Muscle of leg (tissue), 9 donors: ENCODE measurements around the gene KCNB1. TPM values are rescaled to one million over a fixed set of nuclear protein-coding genes. Genes with fewer than 3 reads are reported as not detected.

Experiments used
- polyA plus RNA-seq, 8 donors: library from polyadenylated mRNA; unstranded; fragments of 120-200 nt; gene quantifications; one replicate each; pipeline versions ENCODE4 v1.2.1 to v1.2.3, GENCODE V29; 2013; ENCODE audit warnings: inconsistent platforms in 1 of 8, low replicate concordance in 1 of 8; ENCODE audit not compliant: insufficient read length in 8 of 8, insufficient read depth in 1 of 8
- total RNA-seq: library from RNA; stranded (reverse); fragments of 120-200 nt; gene quantifications from one replicate; pipeline ENCODE4 v1.2.4, GENCODE V29; 2013

Gene KCNB1
- total and polyA plus RNA-seq, 9 donors, result 2.7 to 8.7 (median 5.4) TPM

Other genes with a start within 250 kb of the KCNB1 start
- 12.3 TPM for gene ZNFX1, start 204.6 kb downstream of the KCNB1 start, total RNA-seq
- 10 to 100 TPM in 4 of 8 donors, 1 to 10 TPM in 4; 8.3 to 12.1 (median 10.1) TPM for gene ZNFX1, start 204.6 kb downstream of the KCNB1 start, polyA plus RNA-seq
- 23.8 TPM for gene PTGIS, start 85.5 kb upstream of the KCNB1 start, total RNA-seq
- gene PTGIS, start 85.5 kb upstream of the KCNB1 start, polyA plus RNA-seq, result 10 to 100 TPM; 25.0 to 45.4 (median 30.0) TPM
- 18.4 TPM for gene B4GALT5, start 231.2 kb upstream of the KCNB1 start, total RNA-seq
- gene B4GALT5, start 231.2 kb upstream of the KCNB1 start, polyA plus RNA-seq, result 10 to 100 TPM; 29.0 to 45.6 (median 38.1) TPM